ENCODE data around the gene DIS3L2.

- TF ChIP-seq POLR2A (IDR thresholded peaks at IDR 0.05; ENCODE audit: low read depth) (no peak), CTCF (IDR thresholded peaks at IDR 0.05) (no peak), POLR2AphosphoS5 (IDR thresholded peaks at IDR 0.05) (no peak)
Measured at GRCh38 chr2:232132181-232132580, 170.7 kb downstream of the DIS3L2 start.

Data from esophagus muscularis mucosa (tissue), 3 donors.